ENCODE data around the gene ADGRL2.

The ADGRL2 gene

GRCh38 chr1:81806432-81806770 is 5.7 kb downstream of the ADGRL2 start:
- no peak for DNase-seq (ENCODE audit: low spot score)

- DNase-seq (ENCODE audit: low spot score), result no peak
Observed at GRCh38 chr1:81808760-81809159, 8.0 kb downstream of the ADGRL2 start.

GRCh38 chr1:81809808-81810207 is 9.1 kb downstream of the ADGRL2 start:
- DNase-seq (ENCODE audit: low spot score), result no peak

GRCh38 chr1:81811757-81812371 is 11.1 kb downstream of the ADGRL2 start:
- DNase-seq (ENCODE audit: low spot score), result no peak

DNA sequence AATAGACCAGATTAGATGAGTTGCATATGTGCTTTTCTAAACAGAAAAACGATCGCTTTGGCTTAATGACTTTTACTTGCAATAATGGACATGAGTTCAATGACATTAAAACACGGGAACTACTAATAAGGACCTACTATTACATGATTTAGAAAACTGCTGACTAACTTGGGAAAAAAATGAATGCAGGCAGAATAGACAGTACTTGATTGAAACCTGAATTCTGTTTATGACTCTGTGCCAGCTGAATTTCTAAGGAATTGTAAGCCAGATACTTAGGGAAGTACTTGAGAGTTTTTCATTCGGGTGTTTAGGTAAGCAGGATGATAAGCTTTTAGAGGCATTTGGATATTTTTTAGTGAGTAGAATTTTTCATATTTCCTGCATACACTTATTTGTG is 12.0 kb downstream of the ADGRL2 start:
- no peak for DNase-seq (ENCODE audit: low spot score)

DNA sequence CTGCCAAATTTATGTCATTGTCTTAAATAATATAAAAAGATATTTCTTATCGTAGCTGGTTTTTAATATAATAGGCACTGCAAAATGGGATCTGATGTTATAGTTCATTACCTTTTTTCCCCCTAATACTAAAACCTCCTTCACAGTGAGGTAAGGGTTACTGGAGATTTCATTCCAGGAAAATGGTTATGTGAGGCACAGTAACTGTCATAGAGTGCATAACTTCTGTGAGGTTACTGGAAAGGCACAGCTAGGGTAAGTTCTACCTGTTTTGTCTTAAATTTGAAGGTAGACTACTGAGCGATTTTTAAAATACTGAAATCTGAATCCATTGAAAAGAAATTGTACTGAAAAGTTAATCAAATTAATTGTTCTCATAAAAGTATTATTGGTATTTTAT is 13.0 kb downstream of the ADGRL2 start:
- DNase-seq (ENCODE audit: low spot score), result no peak

GRCh38 chr1:81819613-81820012 is 18.9 kb downstream of the ADGRL2 start:
- DNase-seq (ENCODE audit: low spot score), result no peak

DNA sequence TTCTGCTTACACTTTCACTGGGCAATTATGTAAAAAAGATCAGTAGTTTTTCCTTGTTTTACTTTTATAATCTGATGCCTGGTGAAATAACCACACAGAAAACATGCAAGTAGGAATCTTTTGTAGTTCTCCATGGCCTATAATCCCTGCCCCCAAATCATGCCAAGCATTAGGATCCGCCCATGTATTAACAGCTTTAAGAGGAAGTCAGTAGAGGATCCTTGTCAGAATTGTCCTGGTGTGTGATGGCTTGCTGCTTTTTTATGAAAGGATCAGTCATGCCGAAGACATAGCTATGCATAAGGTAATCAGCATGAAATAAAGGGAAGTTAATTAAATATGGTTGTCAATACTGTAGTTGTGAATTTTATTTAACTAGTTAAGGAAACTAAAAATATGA is 20.0 kb downstream of the ADGRL2 start:
- DNase-seq (ENCODE audit: low spot score), result peak; percentile 12

DNA sequence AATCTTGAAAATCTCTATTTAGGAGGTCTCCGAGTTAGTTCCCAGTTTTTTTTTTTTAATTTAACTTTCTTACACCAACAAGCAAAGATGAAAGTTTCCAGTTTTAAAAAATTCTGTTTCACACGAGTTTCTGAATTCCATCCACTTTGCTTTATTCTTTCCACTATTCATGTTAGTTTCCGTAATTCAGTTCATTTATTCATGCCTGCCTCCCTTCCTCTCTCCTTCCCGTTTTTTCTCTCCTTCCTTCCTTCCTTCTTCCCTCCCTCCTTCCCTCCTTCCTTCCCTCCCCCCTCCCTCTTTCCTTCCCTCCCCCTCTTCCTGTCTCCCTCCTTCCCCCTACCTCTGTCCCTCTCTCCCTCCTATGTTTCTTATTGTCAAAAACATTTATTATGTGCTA is 22.3 kb downstream of the ADGRL2 start:
- no peak for DNase-seq (ENCODE audit: low spot score)

- no peak for DNase-seq (ENCODE audit: low spot score)
Observed at GRCh38 chr1:81824759-81825158, 24.0 kb downstream of the ADGRL2 start.

DNA sequence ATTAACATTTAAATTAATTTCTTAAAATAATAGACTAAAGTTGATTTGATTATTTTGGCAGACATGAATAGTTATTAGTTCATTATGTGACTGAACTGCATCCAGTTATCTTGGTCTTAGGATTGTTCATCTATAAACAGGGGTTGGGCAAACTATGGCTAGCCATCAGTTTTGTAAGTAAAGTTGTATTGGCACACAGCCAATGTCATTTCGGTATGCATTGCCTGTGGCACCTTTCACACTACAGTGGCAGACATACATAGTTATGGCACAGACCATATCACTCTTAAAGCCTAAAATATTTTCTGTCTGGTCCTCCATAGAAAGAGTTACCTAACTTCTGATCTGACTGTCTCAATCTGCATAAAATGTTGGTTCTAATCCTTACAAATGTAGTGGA is 27.2 kb downstream of the ADGRL2 start:
- no peak for DNase-seq (ENCODE audit: low spot score)

DNA sequence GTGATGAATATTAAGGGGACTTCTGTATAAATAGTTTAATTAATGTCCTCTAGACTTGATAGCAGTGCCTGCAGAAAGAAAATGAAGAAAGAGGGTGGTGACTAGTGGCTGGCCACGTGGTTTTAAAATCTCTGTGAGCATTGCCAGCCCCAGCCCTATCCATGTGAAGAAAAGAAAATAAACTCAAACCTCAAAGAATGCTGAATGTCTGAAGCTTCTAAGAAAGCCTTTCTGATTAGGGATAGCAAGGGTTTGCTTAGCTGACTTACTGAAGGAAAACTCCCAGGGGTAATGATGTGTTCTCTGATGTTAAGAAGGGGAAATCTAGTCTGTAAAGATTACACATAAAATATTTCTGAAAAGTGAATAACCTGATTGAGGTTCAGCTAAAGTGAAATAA is 31.8 kb downstream of the ADGRL2 start:
- DNase-seq (ENCODE audit: low spot score), result no peak

- DNase-seq (ENCODE audit: low spot score), result no peak
Observed at GRCh38 chr1:81833722-81834121, 33.0 kb downstream of the ADGRL2 start.

DNA sequence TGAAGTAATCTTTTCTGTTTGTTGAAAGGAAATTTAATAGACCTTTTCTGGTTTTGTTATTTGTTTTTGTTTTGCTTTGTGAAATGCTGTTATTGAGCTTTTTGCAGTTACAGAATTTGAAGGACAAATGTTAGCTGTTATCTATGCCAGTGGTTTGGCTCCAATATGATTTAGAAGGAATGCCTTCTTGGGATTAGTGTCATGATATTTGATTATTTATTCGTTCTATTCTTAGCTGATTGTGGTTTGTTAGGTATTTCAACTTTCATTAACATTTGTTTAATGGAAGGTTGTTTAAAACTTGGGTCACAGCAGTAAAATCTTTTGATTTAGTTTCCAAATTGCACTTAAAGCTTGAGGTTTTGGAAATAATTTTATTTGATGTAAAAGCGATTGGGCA is 33.5 kb downstream of the ADGRL2 start:
- DNase-seq (ENCODE audit: low spot score), result no peak

DNA sequence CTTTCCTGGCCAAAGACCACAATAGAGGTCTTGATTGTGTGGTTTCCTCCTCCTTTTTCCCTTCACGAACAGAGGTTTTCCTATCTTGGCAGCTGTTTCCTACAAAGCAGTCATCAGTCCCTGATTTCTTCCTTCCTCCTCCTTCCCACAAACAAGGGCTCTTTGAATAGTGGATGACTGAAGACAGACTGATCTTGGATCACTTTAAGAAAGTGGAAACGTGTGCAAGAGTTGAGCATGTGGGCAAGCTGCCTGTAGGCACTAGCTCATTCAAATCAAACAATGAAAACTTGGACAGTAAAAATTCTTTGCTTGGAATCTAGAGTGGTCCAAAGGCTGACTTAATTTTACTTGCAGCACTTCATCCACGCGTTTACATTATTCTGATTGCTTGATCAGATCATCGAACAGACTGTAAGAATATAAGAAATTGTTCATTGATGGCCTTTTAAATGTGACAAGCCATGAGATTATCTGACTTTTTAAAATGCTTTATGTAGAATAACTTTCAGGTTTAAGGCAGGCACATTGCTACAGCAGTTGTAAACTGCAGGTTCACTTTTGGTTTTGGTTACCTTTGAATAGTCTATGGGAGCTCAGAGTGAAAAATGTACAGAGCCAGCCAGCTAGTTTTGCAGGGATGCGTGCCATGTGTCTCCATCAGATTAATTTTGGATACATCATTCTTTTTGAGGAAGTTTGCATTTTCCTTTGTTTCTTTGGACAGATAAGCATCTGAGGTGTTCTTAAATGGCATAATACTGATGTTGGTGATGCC is 34.4 kb downstream of the ADGRL2 start:
- DNase-seq (ENCODE audit: low spot score), result no peak

DNA sequence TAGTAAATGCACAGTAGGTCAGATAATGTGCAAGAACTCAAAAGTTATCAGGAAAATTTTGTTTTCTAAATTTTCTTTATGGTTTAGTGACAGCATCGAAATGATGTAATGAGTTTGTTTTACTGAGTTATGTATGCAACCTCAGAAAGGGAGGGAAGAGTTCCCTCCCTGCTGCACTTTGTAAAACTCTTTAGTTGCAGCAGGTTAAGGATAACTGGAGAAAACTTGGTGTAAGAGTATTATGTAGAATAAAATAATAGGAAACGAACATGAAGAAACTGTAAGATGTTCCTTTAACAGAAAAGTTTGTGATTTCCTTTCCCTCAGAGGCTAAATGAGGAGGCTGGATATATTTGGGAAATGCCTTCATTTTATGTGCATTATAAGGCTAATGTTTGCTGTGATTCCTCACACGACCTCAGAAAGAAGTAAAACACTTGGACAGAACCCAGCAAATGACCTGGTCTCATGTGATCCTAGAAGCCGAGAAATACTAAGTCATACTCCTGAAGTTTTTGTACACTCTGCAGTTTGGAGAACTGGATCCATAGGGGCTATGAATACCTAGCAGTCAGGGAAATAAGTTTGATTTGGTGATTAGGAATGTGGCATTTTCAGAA is 35.4 kb downstream of the ADGRL2 start:
- no peak for DNase-seq (ENCODE audit: low spot score)

GRCh38 chr1:81838600-81839218 is 38.0 kb downstream of the ADGRL2 start:
- no peak for DNase-seq (ENCODE audit: low spot score)

DNA sequence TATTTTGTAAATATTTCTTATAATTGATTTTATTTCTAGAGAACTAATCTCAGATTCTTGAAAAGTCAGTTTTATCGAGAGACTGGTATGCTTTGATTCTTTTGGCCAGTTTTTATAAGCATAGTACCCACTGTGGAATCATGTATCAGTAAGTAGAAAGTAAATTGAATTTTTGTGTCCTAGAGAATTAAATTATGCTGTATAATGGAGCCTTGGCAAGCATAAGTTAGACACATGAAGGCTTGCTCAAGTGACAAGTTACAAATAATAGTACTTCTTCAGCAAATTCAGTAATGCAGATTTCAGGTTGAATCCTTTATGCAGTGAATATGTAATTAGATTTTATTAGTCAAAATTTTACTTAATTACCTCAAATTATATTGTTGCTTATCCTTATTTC is 40.1 kb downstream of the ADGRL2 start:
- DNase-seq (ENCODE audit: low spot score), result no peak

DNA sequence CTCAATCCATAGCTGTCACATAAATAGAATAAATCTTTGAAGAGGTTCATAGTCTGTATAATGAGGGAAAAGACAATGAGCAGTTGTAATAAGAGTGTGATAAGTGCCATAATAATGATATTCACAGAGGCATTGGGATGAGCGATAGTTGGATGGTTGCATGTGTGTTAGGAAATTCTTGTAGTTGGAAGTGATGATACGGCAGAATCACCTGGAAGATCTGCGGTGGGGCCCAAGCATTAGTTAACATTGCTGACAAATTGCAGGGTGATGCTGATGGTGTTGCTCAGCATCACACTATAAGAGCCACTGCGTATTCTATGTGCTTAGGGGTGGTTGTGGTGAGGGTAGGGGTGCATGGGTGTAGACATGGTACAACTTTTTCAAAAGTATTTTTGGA is 41.1 kb downstream of the ADGRL2 start:
- no peak for DNase-seq (ENCODE audit: low spot score)

DNA sequence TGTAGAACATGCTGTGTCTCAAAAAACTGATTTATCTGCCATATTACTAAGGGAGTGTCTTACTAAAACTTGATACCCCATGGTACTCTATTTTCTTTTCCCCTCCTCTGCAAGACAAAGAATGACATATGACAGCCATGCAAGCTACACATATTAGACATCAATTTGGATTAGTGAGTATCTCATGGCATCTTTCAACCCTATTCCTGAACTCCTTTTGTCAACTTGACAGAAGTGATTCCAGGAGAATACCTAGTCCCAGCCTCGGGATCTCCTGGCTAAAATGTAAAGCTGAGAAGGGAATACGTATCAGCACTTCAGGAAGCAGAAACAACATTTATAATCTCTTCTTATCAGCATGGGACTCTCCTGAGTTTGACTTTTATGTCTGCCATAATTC is 43.7 kb downstream of the ADGRL2 start:
- DNase-seq (ENCODE audit: low spot score), result no peak

GRCh38 chr1:81846630-81847029 is 45.9 kb downstream of the ADGRL2 start:
- no peak for DNase-seq (ENCODE audit: low spot score)

DNA sequence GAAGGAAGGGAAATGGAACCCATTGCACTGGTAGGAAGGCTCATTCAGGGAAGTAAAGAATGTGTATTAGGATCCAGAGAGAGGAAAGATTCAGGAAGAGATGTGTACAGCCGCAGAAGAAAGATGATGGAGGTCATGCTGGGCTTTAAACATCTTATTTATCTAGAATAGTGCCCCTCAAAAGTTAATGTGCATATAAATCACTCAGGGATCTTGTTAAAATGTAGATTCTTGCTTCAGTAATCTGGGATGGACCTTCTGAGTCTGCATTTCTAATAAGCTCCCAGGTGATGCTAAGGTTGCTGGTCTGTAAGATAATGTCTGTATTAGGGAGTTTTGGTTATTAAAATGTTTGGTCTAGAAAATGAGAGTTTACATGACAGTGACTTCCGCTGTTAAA is 46.3 kb downstream of the ADGRL2 start:
- no peak for DNase-seq (ENCODE audit: low spot score)

Measured in D341Med (cell line).